HEK293 (cell line): ENCODE measurements around the gene KDM3B.
A peak's percentile ranks its signal among the peaks of the same experiment; 100 is the strongest.

ENCODE experiments used
- GFI1B ChIP-seq: fragments of 450-650 bp; formaldehyde crosslinking; IDR thresholded peaks from 2 replicates; pipeline ENCODE4 v1.5.1; 2016; ENCODE audit warnings: missing biosample characterization, missing genetic modification characterization
- GLIS2 ChIP-seq: fragments of 450-650 bp; formaldehyde crosslinking; IDR thresholded peaks from 2 replicates; pipeline ENCODE4 v1.5.1; 2016; ENCODE audit warnings: missing biosample characterization, missing genetic modification characterization
- PRDM1 ChIP-seq: fragments of 450-650 bp; formaldehyde crosslinking; IDR thresholded peaks from 2 replicates; pipeline ENCODE4; 2016; ENCODE audit warnings: missing biosample characterization, missing genetic modification characterization
- SETDB1 ChIP-seq: IDR thresholded peaks from one replicate; pipeline ENCODE4 v1.6.1; 2017; ENCODE audit warnings: mild to moderate bottlenecking, low read length, moderate library complexity, mixed read lengths; ENCODE audit not compliant: insufficient read length
- SP2 ChIP-seq: fragments of 450-650 bp; formaldehyde crosslinking; IDR thresholded peaks from 2 replicates; pipeline ENCODE4 v1.5.1; 2016; ENCODE audit warnings: missing biosample characterization, missing genetic modification characterization
- WT1 ChIP-seq: fragments of 450-650 bp; formaldehyde crosslinking; IDR thresholded peaks from 2 replicates; pipeline ENCODE4 v1.5.1; 2016; ENCODE audit warnings: missing biosample characterization, missing genetic modification characterization
- ZBTB20 ChIP-seq: fragments of 450-650 bp; formaldehyde crosslinking; IDR thresholded peaks from 2 replicates; pipeline ENCODE4 v1.5.1; 2016; ENCODE audit warnings: missing biosample characterization, missing genetic modification characterization
- ZBTB8A ChIP-seq: fragments of 450-650 bp; formaldehyde crosslinking; IDR thresholded peaks from 2 replicates; pipeline ENCODE4 v1.5.1; 2016; ENCODE audit warnings: missing biosample characterization, missing genetic modification characterization
- ZNF174 ChIP-seq: fragments of 450-650 bp; formaldehyde crosslinking; IDR thresholded peaks from 2 replicates; pipeline ENCODE4 v1.5.0; 2017; ENCODE audit warnings: missing biosample characterization, mild to moderate bottlenecking, missing genetic modification characterization
- ZNF335 ChIP-seq: fragments of 450-650 bp; formaldehyde crosslinking; conservative IDR thresholded peaks from 2 replicates; pipeline ENCODE4 v1.5.1; 2016; ENCODE audit warnings: missing biosample characterization, missing genetic modification characterization
- ZNF341 ChIP-seq: fragments of 450-650 bp; formaldehyde crosslinking; IDR thresholded peaks from 2 replicates; pipeline ENCODE4; 2016; ENCODE audit warnings: low read depth, missing biosample characterization, missing genetic modification characterization
- ZNF391 ChIP-seq: fragments of 450-650 bp; formaldehyde crosslinking; IDR thresholded peaks from 2 replicates; pipeline ENCODE4 v1.5.1; 2016; ENCODE audit warnings: low read depth, missing biosample characterization, missing genetic modification characterization, borderline replicate concordance
- ZNF560 ChIP-seq: fragments of 450-650 bp; formaldehyde crosslinking; IDR thresholded peaks from 2 replicates; pipeline ENCODE4 v1.5.1; 2017; ENCODE audit warnings: missing biosample characterization, missing genetic modification characterization, borderline replicate concordance
- ZNF629 ChIP-seq: fragments of 450-650 bp; formaldehyde crosslinking; IDR thresholded peaks from 2 replicates; pipeline ENCODE4 v1.5.1; 2017; ENCODE audit warnings: missing biosample characterization, missing genetic modification characterization
- TF ChIP-seq, protein P1 (sequence below): fragments of 450-650 bp; formaldehyde crosslinking; IDR thresholded peaks from 2 replicates; pipeline ENCODE4 v1.5.1; 2016; ENCODE audit warnings: missing biosample characterization, missing genetic modification characterization
- TF ChIP-seq, protein P2 (sequence below): fragments of 450-650 bp; formaldehyde crosslinking; IDR thresholded peaks from 2 replicates; pipeline ENCODE4 v1.5.1; 2016; ENCODE audit warnings: missing biosample characterization, missing genetic modification characterization
- TF ChIP-seq, protein P3 (sequence below): fragments of 450-650 bp; formaldehyde crosslinking; IDR thresholded peaks from 2 replicates; pipeline ENCODE4 v1.5.1; 2017; ENCODE audit warnings: missing biosample characterization, missing genetic modification characterization
- TF ChIP-seq, protein P4 (sequence below): fragments of 450-650 bp; formaldehyde crosslinking; IDR thresholded peaks from 2 replicates; pipeline ENCODE4 v1.5.1; 2016; ENCODE audit warnings: missing biosample characterization, missing genetic modification characterization
- TF ChIP-seq, protein P5 (sequence below): fragments of 450-650 bp; formaldehyde crosslinking; IDR thresholded peaks from 2 replicates; pipeline ENCODE4 v1.5.1; 2016; ENCODE audit warnings: missing biosample characterization, missing genetic modification characterization
- TF ChIP-seq, protein P6 (sequence below): fragments of 450-650 bp; formaldehyde crosslinking; IDR thresholded peaks from 2 replicates; pipeline ENCODE4 v1.5.1; 2016; ENCODE audit warnings: missing biosample characterization, missing genetic modification characterization
- TF ChIP-seq, protein P7 (sequence below): fragments of 450-650 bp; formaldehyde crosslinking; IDR thresholded peaks from 2 replicates; pipeline ENCODE4 v1.5.1; 2016; ENCODE audit warnings: missing biosample characterization, missing genetic modification characterization

The KDM3B gene

DNA sequence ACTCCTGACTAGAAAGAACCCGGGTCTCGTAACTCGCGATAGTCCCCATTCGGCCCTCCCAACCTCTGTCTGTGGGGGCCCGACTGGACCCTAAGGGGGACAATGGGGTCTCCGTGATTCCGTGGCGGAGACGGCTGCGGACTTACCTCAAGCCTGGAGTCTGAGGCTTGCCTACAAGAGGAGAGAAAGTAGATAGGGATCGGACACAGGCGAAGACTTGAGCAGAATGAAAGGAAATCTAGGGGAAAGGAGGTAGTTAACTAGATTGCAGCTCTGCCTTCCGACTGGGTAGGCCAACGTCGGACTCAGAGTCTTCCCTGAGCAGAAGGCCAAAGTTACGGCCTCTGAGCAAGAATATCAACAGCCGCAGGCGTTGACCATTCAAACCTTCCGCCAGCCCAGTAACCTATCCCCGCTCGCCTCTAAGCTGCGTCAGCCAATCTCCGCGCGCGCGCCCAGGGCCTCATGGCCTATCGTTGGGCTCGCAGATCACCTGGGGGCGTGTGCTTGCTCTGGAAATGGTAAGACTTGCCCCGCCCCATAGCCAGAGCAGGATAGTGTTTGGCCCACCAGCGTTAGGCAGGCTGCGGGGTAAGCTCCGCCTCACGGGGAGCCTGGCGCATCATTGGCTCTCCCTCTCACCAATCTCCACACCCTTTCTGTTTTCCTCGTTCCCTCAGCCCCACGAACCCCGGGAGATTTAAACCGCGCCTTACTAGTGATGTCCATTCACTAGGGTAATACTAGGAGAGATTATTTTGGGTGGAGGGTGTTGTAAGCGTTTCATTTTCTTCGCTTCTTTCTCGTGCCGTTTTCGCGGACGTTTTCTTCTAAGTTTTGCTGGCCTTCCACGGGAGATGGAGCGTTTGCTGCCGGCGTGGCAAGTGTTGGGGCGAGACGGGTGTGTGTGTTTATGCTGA, 20.8 kb upstream of the KDM3B start, which contains the start of gene CDC25C (continued):
- TF ChIP-seq, protein P1, sequence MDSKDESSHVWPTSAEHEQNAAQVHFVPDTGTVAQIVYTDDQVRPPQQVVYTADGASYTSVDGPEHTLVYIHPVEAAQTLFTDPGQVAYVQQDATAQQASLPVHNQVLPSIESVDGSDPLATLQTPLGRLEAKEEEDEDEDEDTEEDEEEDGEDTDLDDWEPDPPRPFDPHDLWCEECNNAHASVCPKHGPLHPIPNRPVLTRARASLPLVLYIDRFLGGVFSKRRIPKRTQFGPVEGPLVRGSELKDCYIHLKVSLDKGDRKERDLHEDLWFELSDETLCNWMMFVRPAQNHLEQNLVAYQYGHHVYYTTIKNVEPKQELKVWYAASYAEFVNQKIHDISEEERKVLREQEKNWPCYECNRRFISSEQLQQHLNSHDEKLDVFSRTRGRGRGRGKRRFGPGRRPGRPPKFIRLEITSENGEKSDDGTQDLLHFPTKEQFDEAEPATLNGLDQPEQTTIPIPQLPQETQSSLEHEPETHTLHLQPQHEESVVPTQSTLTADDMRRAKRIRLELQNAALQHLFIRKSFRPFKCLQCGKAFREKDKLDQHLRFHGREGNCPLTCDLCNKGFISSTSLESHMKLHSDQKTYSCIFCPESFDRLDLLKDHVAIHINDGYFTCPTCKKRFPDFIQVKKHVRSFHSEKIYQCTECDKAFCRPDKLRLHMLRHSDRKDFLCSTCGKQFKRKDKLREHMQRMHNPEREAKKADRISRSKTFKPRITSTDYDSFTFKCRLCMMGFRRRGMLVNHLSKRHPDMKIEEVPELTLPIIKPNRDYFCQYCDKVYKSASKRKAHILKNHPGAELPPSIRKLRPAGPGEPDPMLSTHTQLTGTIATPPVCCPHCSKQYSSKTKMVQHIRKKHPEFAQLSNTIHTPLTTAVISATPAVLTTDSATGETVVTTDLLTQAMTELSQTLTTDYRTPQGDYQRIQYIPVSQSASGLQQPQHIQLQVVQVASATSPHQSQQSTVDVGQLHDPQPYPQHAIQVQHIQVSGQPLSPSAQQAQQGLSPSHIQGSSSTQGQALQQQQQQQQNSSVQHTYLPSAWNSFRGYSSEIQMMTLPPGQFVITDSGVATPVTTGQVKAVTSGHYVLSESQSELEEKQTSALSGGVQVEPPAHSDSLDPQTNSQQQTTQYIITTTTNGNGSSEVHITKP (tag by site-specific recombination): peak; percentile 72
- TF ChIP-seq SP2 (tag by site-specific recombination) (peak; percentile 99), ZNF341 (tag by site-specific recombination) (peak; percentile 71), GFI1B (tag by site-specific recombination) (0 out of 2 replicates have a peak, but pooled peaks have one; percentile 62), SETDB1 (no peak), ZNF629 (tag by site-specific recombination) (no peak), ZBTB20 (tag by site-specific recombination) (peak; percentile 23; the same call in 1 of the 2 replicates), ZNF391 (peak; percentile 91; the same call in 1 of the 2 replicates), ZNF174 (tag by site-specific recombination) (no peak), PRDM1 (tag by site-specific recombination) (peak; percentile 52), GLIS2 (tag by site-specific recombination) (peak; percentile 9), ZNF560 (tag by site-specific recombination) (no peak), ZBTB8A (tag by site-specific recombination) (peak; percentile 73), ZNF335 (tag by site-specific recombination) (peak; percentile 59), WT1 (tag by site-specific recombination) (0 out of 2 replicates have a peak, but pooled peaks have one; percentile 20)
- TF ChIP-seq, protein P2, sequence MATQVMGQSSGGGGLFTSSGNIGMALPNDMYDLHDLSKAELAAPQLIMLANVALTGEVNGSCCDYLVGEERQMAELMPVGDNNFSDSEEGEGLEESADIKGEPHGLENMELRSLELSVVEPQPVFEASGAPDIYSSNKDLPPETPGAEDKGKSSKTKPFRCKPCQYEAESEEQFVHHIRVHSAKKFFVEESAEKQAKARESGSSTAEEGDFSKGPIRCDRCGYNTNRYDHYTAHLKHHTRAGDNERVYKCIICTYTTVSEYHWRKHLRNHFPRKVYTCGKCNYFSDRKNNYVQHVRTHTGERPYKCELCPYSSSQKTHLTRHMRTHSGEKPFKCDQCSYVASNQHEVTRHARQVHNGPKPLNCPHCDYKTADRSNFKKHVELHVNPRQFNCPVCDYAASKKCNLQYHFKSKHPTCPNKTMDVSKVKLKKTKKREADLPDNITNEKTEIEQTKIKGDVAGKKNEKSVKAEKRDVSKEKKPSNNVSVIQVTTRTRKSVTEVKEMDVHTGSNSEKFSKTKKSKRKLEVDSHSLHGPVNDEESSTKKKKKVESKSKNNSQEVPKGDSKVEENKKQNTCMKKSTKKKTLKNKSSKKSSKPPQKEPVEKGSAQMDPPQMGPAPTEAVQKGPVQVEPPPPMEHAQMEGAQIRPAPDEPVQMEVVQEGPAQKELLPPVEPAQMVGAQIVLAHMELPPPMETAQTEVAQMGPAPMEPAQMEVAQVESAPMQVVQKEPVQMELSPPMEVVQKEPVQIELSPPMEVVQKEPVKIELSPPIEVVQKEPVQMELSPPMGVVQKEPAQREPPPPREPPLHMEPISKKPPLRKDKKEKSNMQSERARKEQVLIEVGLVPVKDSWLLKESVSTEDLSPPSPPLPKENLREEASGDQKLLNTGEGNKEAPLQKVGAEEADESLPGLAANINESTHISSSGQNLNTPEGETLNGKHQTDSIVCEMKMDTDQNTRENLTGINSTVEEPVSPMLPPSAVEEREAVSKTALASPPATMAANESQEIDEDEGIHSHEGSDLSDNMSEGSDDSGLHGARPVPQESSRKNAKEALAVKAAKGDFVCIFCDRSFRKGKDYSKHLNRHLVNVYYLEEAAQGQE: 0 out of 2 replicates have a peak, but pooled peaks have one; percentile 19
- TF ChIP-seq, protein P3, sequence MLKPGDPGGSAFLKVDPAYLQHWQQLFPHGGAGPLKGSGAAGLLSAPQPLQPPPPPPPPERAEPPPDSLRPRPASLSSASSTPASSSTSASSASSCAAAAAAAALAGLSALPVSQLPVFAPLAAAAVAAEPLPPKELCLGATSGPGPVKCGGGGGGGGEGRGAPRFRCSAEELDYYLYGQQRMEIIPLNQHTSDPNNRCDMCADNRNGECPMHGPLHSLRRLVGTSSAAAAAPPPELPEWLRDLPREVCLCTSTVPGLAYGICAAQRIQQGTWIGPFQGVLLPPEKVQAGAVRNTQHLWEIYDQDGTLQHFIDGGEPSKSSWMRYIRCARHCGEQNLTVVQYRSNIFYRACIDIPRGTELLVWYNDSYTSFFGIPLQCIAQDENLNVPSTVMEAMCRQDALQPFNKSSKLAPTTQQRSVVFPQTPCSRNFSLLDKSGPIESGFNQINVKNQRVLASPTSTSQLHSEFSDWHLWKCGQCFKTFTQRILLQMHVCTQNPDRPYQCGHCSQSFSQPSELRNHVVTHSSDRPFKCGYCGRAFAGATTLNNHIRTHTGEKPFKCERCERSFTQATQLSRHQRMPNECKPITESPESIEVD (tag by site-specific recombination): no peak
- TF ChIP-seq, protein P4, sequence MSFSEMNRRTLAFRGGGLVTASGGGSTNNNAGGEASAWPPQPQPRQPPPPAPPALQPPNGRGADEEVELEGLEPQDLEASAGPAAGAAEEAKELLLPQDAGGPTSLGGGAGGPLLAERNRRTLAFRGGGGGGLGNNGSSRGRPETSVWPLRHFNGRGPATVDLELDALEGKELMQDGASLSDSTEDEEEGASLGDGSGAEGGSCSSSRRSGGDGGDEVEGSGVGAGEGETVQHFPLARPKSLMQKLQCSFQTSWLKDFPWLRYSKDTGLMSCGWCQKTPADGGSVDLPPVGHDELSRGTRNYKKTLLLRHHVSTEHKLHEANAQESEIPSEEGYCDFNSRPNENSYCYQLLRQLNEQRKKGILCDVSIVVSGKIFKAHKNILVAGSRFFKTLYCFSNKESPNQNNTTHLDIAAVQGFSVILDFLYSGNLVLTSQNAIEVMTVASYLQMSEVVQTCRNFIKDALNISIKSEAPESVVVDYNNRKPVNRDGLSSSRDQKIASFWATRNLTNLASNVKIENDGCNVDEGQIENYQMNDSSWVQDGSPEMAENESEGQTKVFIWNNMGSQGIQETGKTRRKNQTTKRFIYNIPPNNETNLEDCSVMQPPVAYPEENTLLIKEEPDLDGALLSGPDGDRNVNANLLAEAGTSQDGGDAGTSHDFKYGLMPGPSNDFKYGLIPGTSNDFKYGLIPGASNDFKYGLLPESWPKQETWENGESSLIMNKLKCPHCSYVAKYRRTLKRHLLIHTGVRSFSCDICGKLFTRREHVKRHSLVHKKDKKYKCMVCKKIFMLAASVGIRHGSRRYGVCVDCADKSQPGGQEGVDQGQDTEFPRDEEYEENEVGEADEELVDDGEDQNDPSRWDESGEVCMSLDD (tag by site-specific recombination): peak; percentile 80
- TF ChIP-seq, protein P5, sequence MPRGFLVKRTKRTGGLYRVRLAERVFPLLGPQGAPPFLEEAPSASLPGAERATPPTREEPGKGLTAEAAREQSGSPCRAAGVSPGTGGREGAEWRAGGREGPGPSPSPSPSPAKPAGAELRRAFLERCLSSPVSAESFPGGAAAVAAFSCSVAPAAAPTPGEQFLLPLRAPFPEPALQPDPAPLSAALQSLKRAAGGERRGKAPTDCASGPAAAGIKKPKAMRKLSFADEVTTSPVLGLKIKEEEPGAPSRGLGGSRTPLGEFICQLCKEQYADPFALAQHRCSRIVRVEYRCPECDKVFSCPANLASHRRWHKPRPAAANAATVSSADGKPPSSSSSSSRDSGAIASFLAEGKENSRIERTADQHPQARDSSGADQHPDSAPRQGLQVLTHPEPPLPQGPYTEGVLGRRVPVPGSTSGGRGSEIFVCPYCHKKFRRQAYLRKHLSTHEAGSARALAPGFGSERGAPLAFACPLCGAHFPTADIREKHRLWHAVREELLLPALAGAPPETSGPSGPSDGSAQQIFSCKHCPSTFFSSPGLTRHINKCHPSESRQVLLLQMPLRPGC (tag by site-specific recombination): peak; percentile 50; the same call in 1 of the 2 replicates
- TF ChIP-seq, protein P6, sequence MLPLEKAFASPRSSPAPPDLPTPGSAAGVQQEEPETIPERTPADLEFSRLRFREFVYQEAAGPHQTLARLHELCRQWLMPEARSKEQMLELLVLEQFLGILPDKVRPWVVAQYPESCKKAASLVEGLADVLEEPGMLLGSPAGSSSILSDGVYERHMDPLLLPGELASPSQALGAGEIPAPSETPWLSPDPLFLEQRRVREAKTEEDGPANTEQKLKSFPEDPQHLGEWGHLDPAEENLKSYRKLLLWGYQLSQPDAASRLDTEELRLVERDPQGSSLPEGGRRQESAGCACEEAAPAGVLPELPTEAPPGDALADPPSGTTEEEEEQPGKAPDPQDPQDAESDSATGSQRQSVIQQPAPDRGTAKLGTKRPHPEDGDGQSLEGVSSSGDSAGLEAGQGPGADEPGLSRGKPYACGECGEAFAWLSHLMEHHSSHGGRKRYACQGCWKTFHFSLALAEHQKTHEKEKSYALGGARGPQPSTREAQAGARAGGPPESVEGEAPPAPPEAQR (tag by site-specific recombination): no peak
- TF ChIP-seq, protein P7, sequence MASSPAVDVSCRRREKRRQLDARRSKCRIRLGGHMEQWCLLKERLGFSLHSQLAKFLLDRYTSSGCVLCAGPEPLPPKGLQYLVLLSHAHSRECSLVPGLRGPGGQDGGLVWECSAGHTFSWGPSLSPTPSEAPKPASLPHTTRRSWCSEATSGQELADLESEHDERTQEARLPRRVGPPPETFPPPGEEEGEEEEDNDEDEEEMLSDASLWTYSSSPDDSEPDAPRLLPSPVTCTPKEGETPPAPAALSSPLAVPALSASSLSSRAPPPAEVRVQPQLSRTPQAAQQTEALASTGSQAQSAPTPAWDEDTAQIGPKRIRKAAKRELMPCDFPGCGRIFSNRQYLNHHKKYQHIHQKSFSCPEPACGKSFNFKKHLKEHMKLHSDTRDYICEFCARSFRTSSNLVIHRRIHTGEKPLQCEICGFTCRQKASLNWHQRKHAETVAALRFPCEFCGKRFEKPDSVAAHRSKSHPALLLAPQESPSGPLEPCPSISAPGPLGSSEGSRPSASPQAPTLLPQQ: 0 out of 2 replicates have a peak, but pooled peaks have one; percentile 54
